ENCODE measurements around the gene HDAC11. TPM values are rescaled to one million over a fixed set of nuclear protein-coding genes. Genes with fewer than 3 reads are reported as not detected.

The HDAC11 gene
- total and polyA plus RNA-seq, 2 of the 13 experiments (the other 11 are each of a cell fraction or from before 2014, with no cell fraction given): 13.7 to 33.1 TPM

DNA sequence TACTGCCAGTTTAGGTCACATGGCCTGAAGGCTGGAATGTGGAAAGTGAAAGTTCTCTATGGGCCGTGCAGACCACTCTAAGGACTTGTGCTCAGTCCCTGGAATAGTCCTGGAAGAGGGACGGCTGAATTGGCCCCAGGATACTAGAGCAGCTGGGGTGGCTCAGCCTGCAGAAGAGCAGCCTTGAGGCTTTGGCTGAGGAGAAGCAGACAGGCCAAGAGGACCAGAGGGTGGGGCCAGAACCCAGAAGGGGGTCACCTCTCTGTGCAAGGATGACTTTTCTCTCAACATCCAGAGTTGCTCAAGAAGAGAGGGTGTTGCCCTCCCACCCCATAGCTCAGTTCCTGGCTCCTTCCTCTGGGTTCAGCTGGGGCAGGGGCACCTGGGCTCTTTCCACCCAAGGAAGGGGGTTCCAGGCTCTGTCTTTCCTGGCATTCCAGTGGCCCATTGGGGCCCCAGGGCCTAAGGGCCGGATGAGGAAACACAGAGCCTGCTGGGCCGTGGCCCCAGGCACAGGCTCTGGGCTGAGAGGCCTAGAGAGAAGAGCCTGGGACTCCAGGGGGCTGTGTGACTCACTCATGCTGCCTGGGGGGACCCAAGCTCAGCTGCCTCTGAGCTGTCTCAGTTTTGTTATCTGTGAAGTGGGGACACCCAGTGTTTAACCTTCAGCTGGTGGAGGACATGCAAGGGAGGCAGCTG lies 60.3 kb downstream of the HDAC11 start (continued):
- TF ChIP-seq ZNF883 (CRISPR knock-in tag; IDR thresholded peaks at IDR 0.05; ENCODE audit: not compliant biosample characterization): no peak
- TF ChIP-seq, protein P1, sequence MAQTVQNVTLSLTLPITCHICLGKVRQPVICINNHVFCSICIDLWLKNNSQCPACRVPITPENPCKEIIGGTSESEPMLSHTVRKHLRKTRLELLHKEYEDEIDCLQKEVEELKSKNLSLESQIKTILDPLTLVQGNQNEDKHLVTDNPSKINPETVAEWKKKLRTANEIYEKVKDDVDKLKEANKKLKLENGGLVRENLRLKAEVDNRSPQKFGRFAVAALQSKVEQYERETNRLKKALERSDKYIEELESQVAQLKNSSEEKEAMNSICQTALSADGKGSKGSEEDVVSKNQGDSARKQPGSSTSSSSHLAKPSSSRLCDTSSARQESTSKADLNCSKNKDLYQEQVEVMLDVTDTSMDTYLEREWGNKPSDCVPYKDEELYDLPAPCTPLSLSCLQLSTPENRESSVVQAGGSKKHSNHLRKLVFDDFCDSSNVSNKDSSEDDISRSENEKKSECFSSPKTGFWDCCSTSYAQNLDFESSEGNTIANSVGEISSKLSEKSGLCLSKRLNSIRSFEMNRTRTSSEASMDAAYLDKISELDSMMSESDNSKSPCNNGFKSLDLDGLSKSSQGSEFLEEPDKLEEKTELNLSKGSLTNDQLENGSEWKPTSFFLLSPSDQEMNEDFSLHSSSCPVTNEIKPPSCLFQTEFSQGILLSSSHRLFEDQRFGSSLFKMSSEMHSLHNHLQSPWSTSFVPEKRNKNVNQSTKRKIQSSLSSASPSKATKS (CRISPR knock-in tag; IDR thresholded peaks at IDR 0.05): no peak
- no peak for TF ChIP-seq ZNF781 (CRISPR knock-in tag; IDR thresholded peaks at IDR 0.05; ENCODE audit: borderline replicate concordance, not compliant biosample characterization)
- TF ChIP-seq ZNF431 (CRISPR knock-in tag; IDR thresholded peaks at IDR 0.05; ENCODE audit: borderline replicate concordance, low read depth): no peak

DNA sequence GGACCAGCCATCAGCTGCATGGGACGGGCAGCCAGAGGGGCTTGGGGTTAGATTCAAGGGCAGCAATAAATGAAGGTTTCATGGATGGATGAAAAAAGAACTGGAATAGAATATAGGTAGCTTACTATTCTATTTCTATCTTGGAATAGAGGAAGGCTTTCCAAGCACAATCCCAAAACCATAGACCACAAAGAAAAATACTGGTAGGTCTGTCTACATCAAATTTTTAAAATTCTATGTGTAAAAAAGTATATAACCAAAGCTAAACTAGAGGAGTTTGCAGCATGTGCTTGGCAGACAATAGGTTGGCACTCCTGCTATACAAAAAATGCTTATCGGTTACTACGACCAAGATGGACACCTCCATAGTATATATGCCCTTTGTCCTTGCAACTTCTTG lies 61.6 kb downstream of the HDAC11 start:
- 45% methylated on average over 3 of the region's 3 CpGs for WGBS (ENCODE audit: low lambda C conversion rate)
- TF ChIP-seq ZC3H4 (CRISPR knock-in tag; IDR thresholded peaks at IDR 0.05; ENCODE audit: borderline replicate concordance): no peak
- no peak for TF ChIP-seq SMAD3 (CRISPR knock-in tag; IDR thresholded peaks at IDR 0.05)
- TF ChIP-seq, protein P2, sequence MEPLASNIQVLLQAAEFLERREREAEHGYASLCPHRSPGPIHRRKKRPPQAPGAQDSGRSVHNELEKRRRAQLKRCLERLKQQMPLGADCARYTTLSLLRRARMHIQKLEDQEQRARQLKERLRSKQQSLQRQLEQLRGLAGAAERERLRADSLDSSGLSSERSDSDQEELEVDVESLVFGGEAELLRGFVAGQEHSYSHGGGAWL (CRISPR knock-in tag; IDR thresholded peaks at IDR 0.05): no peak
- TF ChIP-seq, protein P3, sequence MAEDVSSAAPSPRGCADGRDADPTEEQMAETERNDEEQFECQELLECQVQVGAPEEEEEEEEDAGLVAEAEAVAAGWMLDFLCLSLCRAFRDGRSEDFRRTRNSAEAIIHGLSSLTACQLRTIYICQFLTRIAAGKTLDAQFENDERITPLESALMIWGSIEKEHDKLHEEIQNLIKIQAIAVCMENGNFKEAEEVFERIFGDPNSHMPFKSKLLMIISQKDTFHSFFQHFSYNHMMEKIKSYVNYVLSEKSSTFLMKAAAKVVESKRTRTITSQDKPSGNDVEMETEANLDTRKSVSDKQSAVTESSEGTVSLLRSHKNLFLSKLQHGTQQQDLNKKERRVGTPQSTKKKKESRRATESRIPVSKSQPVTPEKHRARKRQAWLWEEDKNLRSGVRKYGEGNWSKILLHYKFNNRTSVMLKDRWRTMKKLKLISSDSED (CRISPR knock-in tag; IDR thresholded peaks at IDR 0.05): no peak
- ATAC-seq: no peak
- H4K20me1 ChIP-seq (ENCODE audit: insufficient read depth, low read length): no peaks in the 10 kb centered on the region
- peaks cover 11 to 71% of the 10 kb centered on the region in 2 experiments for H3K27me3 ChIP-seq (ENCODE audit: control insufficient read depth in 1 of 2, insufficient read depth in 2 of 2, low read length in 2 of 2)
- H3K27ac ChIP-seq (ENCODE audit: extremely low read length, insufficient read depth, low read length): no peak overlapping the region
- no peak overlapping the region for H3K9ac ChIP-seq (ENCODE audit: insufficient read depth, low read depth, low read length)
- no peaks in the 10 kb centered on the region for H3K9me3 ChIP-seq (ENCODE audit: low read length)
- no peak for DNase-seq (ENCODE audit: low spot score)
- no peaks in the 10 kb centered on the region for H3K36me3 ChIP-seq (replicated peaks in 1 of 2; ENCODE audit: control insufficient read depth in 1 of 2, insufficient read depth in 2 of 2, low read length in 2 of 2)
- in situ Hi-C loops (cut with HindIII; ENCODE audit: extremely low pct_ligation_motif_present, low pct_unique_long_range_greater_than_20kb): no loop called here
- H2AFZ ChIP-seq (ENCODE audit: low read length): no peak overlapping the region
- ChIA-PET POLR2A (no interaction called here), CTCF (ENCODE audit: low intra/inter-chr PET ratio, low total read pairs) (no interaction called here)
- no peak overlapping the region for H3K4me2 ChIP-seq (ENCODE audit: low read depth, low read length)
- BruUV-seq (replicated peaks): no TSS peak
- intact Hi-C loops (cut with micrococcal nuclease; ENCODE audit: unreplicated experiment): no loop called here
- FAIRE-seq: no peak
- no peaks in the 10 kb centered on the region for H3K4me1 ChIP-seq (ENCODE audit: insufficient read depth, low read length)
- H3K79me2 ChIP-seq (ENCODE audit: insufficient read depth, low read length): no peaks in the 10 kb centered on the region
- no peak overlapping the region for H3K4me3 ChIP-seq (replicated peaks in 1 of 3; ENCODE audit: insufficient read depth in 1 of 3, low read depth in 2 of 3, low read length in 3 of 3)

Data from HepG2 (cell line).